HG02884 (cell line): ENCODE measurements around the gene SNX13.

Source experiments
- ATAC-seq: cut with Tn5 transposase; IDR thresholded peaks from one replicate; pipeline ENCODE4 v1.9.1; 2021; ENCODE audit warnings: mild to moderate bottlenecking, moderate library complexity; ENCODE audit not compliant: unreplicated experiment

The SNX13 gene

GRCh38 chr7:17940302-17940883, at the start of gene SNX13:
Gene SNX13 (minus strand): TSS chr7:17940494. CDS start chr7:17940295, 199 bp downstream.
- peak; percentile 91 for ATAC-seq

- no peak for ATAC-seq
These were observed 49.3 kb upstream of the SNX13 start for GRCh38 chr7:17989546-17989945.

GRCh38 chr7:17988858-17989257, 48.6 kb upstream of the SNX13 start:
- ATAC-seq, result no peak

GRCh38 chr7:17988141-17988540, 47.8 kb upstream of the SNX13 start:
- ATAC-seq, result no peak

- no peak for ATAC-seq
These were observed 46.6 kb upstream of the SNX13 start for GRCh38 chr7:17986851-17987250.

GRCh38 chr7:17985473-17986239, 45.4 kb upstream of the SNX13 start:
- ATAC-seq, result no peak

- no peak for ATAC-seq
These were observed 44.0 kb upstream of the SNX13 start for GRCh38 chr7:17984288-17984687.

- no peak for ATAC-seq
These were observed 43.1 kb upstream of the SNX13 start for GRCh38 chr7:17983221-17984062.

- no peak for ATAC-seq
These were observed 36.7 kb upstream of the SNX13 start for GRCh38 chr7:17976952-17977351.

- ATAC-seq, result no peak
These were observed 31.1 kb upstream of the SNX13 start for GRCh38 chr7:17971411-17971810.

GRCh38 chr7:17968791-17969715, 28.8 kb upstream of the SNX13 start:
- no peak for ATAC-seq

GRCh38 chr7:17966706-17967105, 26.4 kb upstream of the SNX13 start:
- no peak for ATAC-seq

- no peak for ATAC-seq
These were observed 25.3 kb upstream of the SNX13 start for GRCh38 chr7:17965603-17966002.

- ATAC-seq, result no peak
These were observed 23.0 kb upstream of the SNX13 start for GRCh38 chr7:17963281-17963680.

GRCh38 chr7:17962652-17963051, 22.4 kb upstream of the SNX13 start:
- ATAC-seq, result no peak

GRCh38 chr7:17957871-17958270, 17.6 kb upstream of the SNX13 start:
- ATAC-seq, result no peak

- ATAC-seq, result peak; percentile 99
These were observed 12.1 kb upstream of the SNX13 start for GRCh38 chr7:17952387-17952786.

- ATAC-seq, result no peak
These were observed 11.5 kb upstream of the SNX13 start for GRCh38 chr7:17951742-17952254.

GRCh38 chr7:17948526-17949238, 8.4 kb upstream of the SNX13 start:
- no peak for ATAC-seq

GRCh38 chr7:17947620-17948019, 7.3 kb upstream of the SNX13 start:
- no peak for ATAC-seq
